Esophagus (tissue), 2 donors: ENCODE data around the gene FBLN1. TPM values are rescaled to one million over a fixed set of nuclear protein-coding genes. Genes with fewer than 3 reads are reported as not detected.
"Not testable (repeated sequence)": the region's sequence is repeated elsewhere in the genome, so short reads cannot be mapped to it uniquely, and the experiment has no call there.

ENCODE experiments used
- H3K27ac ChIP-seq, 2 donors: one replicate each; pipeline ENCODE4 v1.5.1; 2013; ENCODE audit warnings: low read depth in 2 of 2, mild to moderate bottlenecking in 2 of 2, inconsistent platforms in 1 of 2, low read length in 1 of 2, moderate library complexity in 1 of 2
- H3K27me3 ChIP-seq, 2 donors: one replicate each; pipeline ENCODE4 v1.6.1; 2013; ENCODE audit warnings: low read length in 2 of 2, control low read depth in 1 of 2, mild to moderate bottlenecking in 1 of 2; ENCODE audit not compliant: insufficient read depth in 2 of 2, control insufficient read depth in 1 of 2
- H3K36me3 ChIP-seq, 2 donors: one replicate each; pipeline ENCODE4 v1.6.1; 2013; ENCODE audit warnings: low read length in 1 of 2; ENCODE audit not compliant: control insufficient read depth in 2 of 2, insufficient read depth in 2 of 2
- H3K4me1 ChIP-seq, 2 donors: one replicate each; pipeline ENCODE4 v1.6.1; 2013; ENCODE audit warnings: low read length in 1 of 2; ENCODE audit not compliant: control insufficient read depth in 2 of 2, insufficient read depth in 2 of 2
- H3K4me3 ChIP-seq, 2 donors: one replicate each; pipeline ENCODE4 v1.5.1; 2013; ENCODE audit warnings: low read length in 2 of 2, mild to moderate bottlenecking in 2 of 2, low read depth in 1 of 2, moderate library complexity in 1 of 2
- H3K9me3 ChIP-seq, 2 donors: one replicate each; pipeline ENCODE4 v1.6.1; 2013; ENCODE audit warnings: mild to moderate bottlenecking in 2 of 2, low read depth in 1 of 2, low read length in 1 of 2, moderate library complexity in 1 of 2; ENCODE audit not compliant: control insufficient read depth in 2 of 2, insufficient read depth in 1 of 2
- WGBS, 2 donors: extraction: QIAGEN DNeasy Blood & Tissue Kit; methylation state at CpG; one replicate each; pipeline ENCODE4 v1.1.7; 2013; 5-methylcytosine and 5-hydroxymethylcytosine counted together
- polyA plus RNA-seq, 2 donors: library from polyadenylated mRNA; stranded (reverse); fragments of 200-250 nt; gene quantifications; one replicate each; pipeline ENCODE4 v1.2.3, GENCODE V29; 2013
- donor health status: healthy with polysubstance abuse.
- donor health status: Bipolar disorder and iron deficiency.

The FBLN1 gene
- polyA plus RNA-seq, 2 donors = 18.8 to 50.3 TPM

- no peaks in the 10 kb centered on the region for H3K27me3 ChIP-seq
- no peak overlapping the region for H3K4me3 ChIP-seq
- H3K36me3 ChIP-seq = peaks cover 2 to 5% of the 10 kb centered on the region in 2 donors
- H3K4me1 ChIP-seq = no peaks in the 10 kb centered on the region
- no peak overlapping the region for H3K27ac ChIP-seq
- 70 to 79% methylated on average over 17 of the region's 17 CpGs for WGBS, 2 donors
- no peaks in the 10 kb centered on the region for H3K9me3 ChIP-seq
These were observed 85.2 kb downstream of the FBLN1 start for GRCh38 chr22:45587638-45588505.

- Histone ChIP-seq H3K36me3 (peaks cover 2 to 5% of the 10 kb centered on the region in 2 donors), H3K27me3 (no peaks in the 10 kb centered on the region), H3K4me1 (no peaks in the 10 kb centered on the region), H3K27ac (no peak overlapping the region), H3K9me3 (no peaks in the 10 kb centered on the region), H3K4me3 (no peak overlapping the region)
- WGBS, 2 donors = 72 to 88% methylated on average over 7 to 8 of the region's 8 CpGs
These were observed 86.9 kb downstream of the FBLN1 start for GRCh38 chr22:45589556-45589955.

GRCh38 chr22:45590262-45590661, 87.6 kb downstream of the FBLN1 start:
- 80 to 86% methylated on average over 13 of the region's 13 CpGs for WGBS, 2 donors
- Histone ChIP-seq H3K9me3 (no peaks in the 10 kb centered on the region), H3K4me3 (no peak overlapping the region), H3K27ac (no peak overlapping the region), H3K27me3 (no peaks in the 10 kb centered on the region), H3K36me3 (peaks cover 2 to 5% of the 10 kb centered on the region in 2 donors), H3K4me1 (no peaks in the 10 kb centered on the region)

GRCh38 chr22:45591633-45592213, 89.0 kb downstream of the FBLN1 start:
- not testable (repeated sequence) for H3K4me1 ChIP-seq, H3K27me3 ChIP-seq, H3K27ac ChIP-seq, H3K4me3 ChIP-seq, H3K9me3 ChIP-seq, H3K36me3 ChIP-seq
- 94 to 95% methylated on average over 22 to 26 of the region's 26 CpGs for WGBS, 2 donors

- no peaks in the 10 kb centered on the region for H3K9me3 ChIP-seq
- no peak overlapping the region for H3K4me3 ChIP-seq
- H3K27me3 ChIP-seq = no peaks in the 10 kb centered on the region
- peaks cover 4 to 5% of the 10 kb centered on the region in 2 donors for H3K36me3 ChIP-seq
- 84 to 85% methylated on average over 8 of the region's 8 CpGs for WGBS, 2 donors
- no peaks in the 10 kb centered on the region for H3K4me1 ChIP-seq
- H3K27ac ChIP-seq = no peak overlapping the region
These were observed 91.6 kb downstream of the FBLN1 start for GRCh38 chr22:45594123-45594941.

GRCh38 chr22:45597460-45598192, 94.9 kb downstream of the FBLN1 start:
- no peaks in the 10 kb centered on the region for H3K27me3 ChIP-seq
- no peaks in the 10 kb centered on the region for H3K9me3 ChIP-seq
- WGBS, 2 donors = 67 to 85% methylated on average over 20 of the region's 20 CpGs
- H3K36me3 ChIP-seq = peaks cover 0 to 4% of the 10 kb centered on the region in 2 donors
- H3K27ac ChIP-seq = no peak overlapping the region
- peaks cover 0 to 2% of the 10 kb centered on the region in 2 donors for H3K4me1 ChIP-seq
- no peak overlapping the region for H3K4me3 ChIP-seq

- Histone ChIP-seq H3K4me1 (peaks cover 0 to 2% of the 10 kb centered on the region in 2 donors), H3K27ac (no peak overlapping the region), H3K9me3 (no peaks in the 10 kb centered on the region), H3K27me3 (no peaks in the 10 kb centered on the region), H3K4me3 (no peak overlapping the region), H3K36me3 (peaks cover 0 to 4% of the 10 kb centered on the region in 2 donors)
- 88% methylated on average over 15 of the region's 15 CpGs for WGBS, 2 donors
These were observed 96.0 kb downstream of the FBLN1 start for GRCh38 chr22:45598596-45599217.

- WGBS, 2 donors = 85 to 87% methylated on average over 22 of the region's 22 CpGs
- peaks cover 0 to 4% of the 10 kb centered on the region in 2 donors for H3K36me3 ChIP-seq
- no peak overlapping the region for H3K27ac ChIP-seq
- H3K4me3 ChIP-seq = no peak overlapping the region
- no peaks in the 10 kb centered on the region for H3K27me3 ChIP-seq
- H3K4me1 ChIP-seq = peaks cover 0 to 2% of the 10 kb centered on the region in 2 donors
- no peaks in the 10 kb centered on the region for H3K9me3 ChIP-seq
These were observed 97.3 kb downstream of the FBLN1 start for GRCh38 chr22:45599836-45600577.
